ENCODE data around the gene GPC1.

Gene GPC1

DNA sequence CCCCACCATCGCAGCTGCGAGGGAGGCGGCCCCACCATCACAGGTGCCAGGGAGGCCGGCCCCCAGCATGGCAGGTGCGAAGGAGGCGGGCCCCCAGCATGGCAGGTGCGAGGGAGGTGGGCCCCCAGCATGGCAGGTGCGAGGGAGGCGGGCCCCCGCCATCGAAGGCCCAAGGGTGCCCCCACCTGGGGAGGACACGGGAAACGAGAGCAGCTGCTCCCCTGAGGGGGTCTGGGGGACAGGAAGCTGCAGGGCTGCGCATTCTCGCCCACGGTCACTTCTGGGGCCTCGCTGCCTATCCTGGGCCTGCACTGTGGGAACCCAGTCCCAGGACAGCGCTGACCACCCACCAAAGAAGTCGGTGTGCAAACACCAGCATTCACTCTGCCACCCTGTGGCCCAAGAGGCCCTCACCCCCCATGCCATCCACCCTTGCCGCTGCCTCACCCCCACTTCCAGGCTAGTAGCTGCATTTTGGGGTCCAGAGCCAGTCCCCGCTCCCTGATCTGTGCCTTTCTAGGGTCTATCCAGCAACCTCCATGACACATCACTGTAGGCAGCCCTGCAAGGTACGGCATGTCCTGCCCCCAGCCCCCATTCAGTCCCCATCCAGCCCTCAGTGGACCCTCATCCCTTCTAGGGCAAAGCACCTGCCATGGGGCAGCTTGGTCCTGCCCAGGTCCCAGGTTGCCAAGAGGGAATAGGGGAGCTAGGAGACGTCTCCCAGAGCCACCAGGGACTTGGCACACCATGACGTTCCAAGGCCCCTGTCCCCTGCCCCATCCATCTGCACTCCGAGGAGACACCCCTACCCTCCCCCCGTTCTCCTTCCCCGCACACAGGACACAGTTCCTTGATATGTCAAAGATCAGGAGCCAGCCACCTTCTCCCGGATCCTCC lies 24.0 kb upstream of the GPC1 start:
- TF ChIP-seq, protein P1, sequence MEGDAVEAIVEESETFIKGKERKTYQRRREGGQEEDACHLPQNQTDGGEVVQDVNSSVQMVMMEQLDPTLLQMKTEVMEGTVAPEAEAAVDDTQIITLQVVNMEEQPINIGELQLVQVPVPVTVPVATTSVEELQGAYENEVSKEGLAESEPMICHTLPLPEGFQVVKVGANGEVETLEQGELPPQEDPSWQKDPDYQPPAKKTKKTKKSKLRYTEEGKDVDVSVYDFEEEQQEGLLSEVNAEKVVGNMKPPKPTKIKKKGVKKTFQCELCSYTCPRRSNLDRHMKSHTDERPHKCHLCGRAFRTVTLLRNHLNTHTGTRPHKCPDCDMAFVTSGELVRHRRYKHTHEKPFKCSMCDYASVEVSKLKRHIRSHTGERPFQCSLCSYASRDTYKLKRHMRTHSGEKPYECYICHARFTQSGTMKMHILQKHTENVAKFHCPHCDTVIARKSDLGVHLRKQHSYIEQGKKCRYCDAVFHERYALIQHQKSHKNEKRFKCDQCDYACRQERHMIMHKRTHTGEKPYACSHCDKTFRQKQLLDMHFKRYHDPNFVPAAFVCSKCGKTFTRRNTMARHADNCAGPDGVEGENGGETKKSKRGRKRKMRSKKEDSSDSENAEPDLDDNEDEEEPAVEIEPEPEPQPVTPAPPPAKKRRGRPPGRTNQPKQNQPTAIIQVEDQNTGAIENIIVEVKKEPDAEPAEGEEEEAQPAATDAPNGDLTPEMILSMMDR (IDR thresholded peaks at IDR 0.05; ENCODE audit: low read length), result no peak
- no peak for TF ChIP-seq EZH2 (IDR thresholded peaks at IDR 0.05; ENCODE audit: borderline replicate concordance, low read length)

DNA sequence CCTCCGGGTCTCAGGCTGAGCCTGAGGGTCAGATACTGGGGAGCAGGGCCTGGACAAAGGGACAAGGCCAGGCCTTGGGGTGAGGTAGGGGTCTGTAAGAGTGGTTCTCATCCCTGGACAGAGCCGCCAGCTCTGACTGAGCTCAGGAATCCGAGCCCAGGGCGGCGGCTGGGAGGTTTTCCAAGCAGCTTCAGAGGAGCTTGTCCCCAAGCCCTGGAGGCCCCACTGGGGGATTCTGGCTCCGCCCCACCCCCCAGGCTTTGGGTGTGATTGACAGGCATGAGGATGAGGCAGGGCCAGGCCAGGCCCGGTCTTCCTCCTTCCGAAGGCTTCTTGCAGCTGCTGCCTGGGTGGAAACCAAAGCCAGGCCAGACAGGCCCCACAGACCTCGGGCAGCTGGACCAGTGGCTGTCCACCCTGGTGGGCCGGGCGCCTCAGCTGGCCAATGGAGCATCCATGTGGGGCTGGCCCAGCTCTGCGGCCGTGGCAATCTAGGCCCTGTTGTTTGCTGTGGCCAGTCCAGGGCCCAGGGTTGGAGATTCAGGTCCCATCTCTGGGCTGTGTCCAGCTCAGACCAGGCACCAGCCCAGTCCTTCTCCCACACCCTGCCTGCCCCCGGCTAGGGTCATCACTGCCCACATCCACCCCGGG lies 23.1 kb upstream of the GPC1 start:
- H2AFZ ChIP-seq (ENCODE audit: low read length), result no peak overlapping the region

More for the DNA sequence above, 24.0 kb upstream of the GPC1 start:
- Histone ChIP-seq H3K79me2 (ENCODE audit: insufficient read depth, low read length) (no peaks in the 10 kb centered on the region), H4K20me1 (ENCODE audit: insufficient read depth, low read length) (no peaks in the 10 kb centered on the region), H3K4me3 (ENCODE audit: low read depth, low read length, poor library complexity, severe bottlenecking) (no peak overlapping the region), H3K9ac (ENCODE audit: low read length) (no peak overlapping the region), H3K27me3 (ENCODE audit: insufficient read depth, low read length) (no peaks in the 10 kb centered on the region), H3K36me3 (ENCODE audit: insufficient read depth, low read length) (no peaks in the 10 kb centered on the region), H3K4me2 (ENCODE audit: low read length) (no peak overlapping the region), H2AFZ (ENCODE audit: low read length) (no peak overlapping the region), H3K27ac (ENCODE audit: low read depth, low read length, poor library complexity, severe bottlenecking) (no peak overlapping the region), H3K9me3 (ENCODE audit: low read length) (no peaks in the 10 kb centered on the region), H3K4me1 (ENCODE audit: insufficient read depth, low read length, severe bottlenecking) (no peaks in the 10 kb centered on the region), H3K9me2 (ENCODE audit: low read depth, low read length) (no peaks in the 10 kb centered on the region), H3F3A (ENCODE audit: insufficient read depth, low read length) (no peaks in the 10 kb centered on the region)

DNA sequence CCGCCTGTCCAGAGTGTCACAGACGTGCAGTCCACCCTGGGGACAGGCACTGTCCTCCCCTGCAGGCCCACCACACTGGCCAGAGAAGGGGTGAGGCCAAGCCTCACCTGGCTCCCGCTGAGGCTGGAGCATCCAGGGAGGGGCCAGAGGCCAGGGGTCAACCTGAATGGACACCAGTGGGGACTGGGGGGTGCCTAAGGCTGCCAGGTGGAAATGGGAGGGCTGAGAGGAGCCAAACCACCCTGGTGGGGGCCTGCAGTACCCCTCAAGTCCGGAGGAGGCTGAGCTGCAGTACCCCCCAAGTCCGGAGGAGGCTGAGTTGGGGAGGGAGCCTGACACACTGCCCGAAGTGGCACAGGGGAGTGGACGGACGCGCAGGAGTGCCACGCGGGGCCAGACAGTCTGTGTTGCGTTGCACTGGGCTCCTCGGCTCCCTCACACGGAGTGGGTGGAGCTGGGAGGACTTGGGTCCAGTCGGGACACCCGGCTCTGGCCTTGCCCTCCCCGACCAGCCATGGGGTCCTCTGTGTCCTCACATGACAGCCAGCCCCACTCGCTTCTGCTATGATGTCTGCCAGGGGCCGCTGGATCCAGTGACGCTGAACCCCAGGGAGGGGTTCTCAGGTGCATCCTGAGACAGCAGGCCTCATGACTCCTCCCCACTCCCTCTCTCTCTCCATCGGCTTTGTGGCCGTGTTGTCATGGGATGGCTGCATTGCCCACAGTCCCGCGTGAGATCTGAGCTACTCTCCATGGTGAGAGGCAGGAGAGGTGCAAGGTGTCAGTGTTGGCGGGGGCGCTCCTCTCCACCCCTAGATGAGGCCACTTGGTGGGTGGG lies 22.3 kb upstream of the GPC1 start:
- Histone ChIP-seq H3K9me3 (ENCODE audit: low read length) (no peaks in the 10 kb centered on the region), H3K9ac (ENCODE audit: low read length) (no peak overlapping the region), H3K4me3 (ENCODE audit: low read depth, low read length, poor library complexity, severe bottlenecking) (no peak overlapping the region), H4K20me1 (ENCODE audit: insufficient read depth, low read length) (no peaks in the 10 kb centered on the region), H3K4me2 (ENCODE audit: low read length) (no peak overlapping the region), H3K4me1 (ENCODE audit: insufficient read depth, low read length, severe bottlenecking) (no peaks in the 10 kb centered on the region), H3K36me3 (ENCODE audit: insufficient read depth, low read length) (no peaks in the 10 kb centered on the region), H3K27me3 (ENCODE audit: insufficient read depth, low read length) (no peaks in the 10 kb centered on the region), H3K9me2 (ENCODE audit: low read depth, low read length) (no peaks in the 10 kb centered on the region), H2AFZ (ENCODE audit: low read length) (no peak overlapping the region), H3K27ac (ENCODE audit: low read depth, low read length, poor library complexity, severe bottlenecking) (no peak overlapping the region), H3K79me2 (ENCODE audit: insufficient read depth, low read length) (no peaks in the 10 kb centered on the region), H3F3A (ENCODE audit: insufficient read depth, low read length) (no peaks in the 10 kb centered on the region)
- no peak for TF ChIP-seq EZH2 (IDR thresholded peaks at IDR 0.05; ENCODE audit: borderline replicate concordance, low read length)
- TF ChIP-seq, protein P1 (IDR thresholded peaks at IDR 0.05; ENCODE audit: low read length), result no peak

More for the DNA sequence above, 23.1 kb upstream of the GPC1 start:
- H3K4me2 ChIP-seq (ENCODE audit: low read length), result no peak overlapping the region
- no peaks in the 10 kb centered on the region for H3K9me2 ChIP-seq (ENCODE audit: low read depth, low read length)
- no peak overlapping the region for H3K4me3 ChIP-seq (ENCODE audit: low read depth, low read length, poor library complexity, severe bottlenecking)
- H4K20me1 ChIP-seq (ENCODE audit: insufficient read depth, low read length), result no peaks in the 10 kb centered on the region
- H3K9me3 ChIP-seq (ENCODE audit: low read length), result no peaks in the 10 kb centered on the region
- H3K27me3 ChIP-seq (ENCODE audit: insufficient read depth, low read length), result no peaks in the 10 kb centered on the region
- H3K36me3 ChIP-seq (ENCODE audit: insufficient read depth, low read length), result no peaks in the 10 kb centered on the region
- TF ChIP-seq, protein P1 (IDR thresholded peaks at IDR 0.05; ENCODE audit: low read length), result no peak
- no peak for TF ChIP-seq EZH2 (IDR thresholded peaks at IDR 0.05; ENCODE audit: borderline replicate concordance, low read length)
- no peak overlapping the region for H3K27ac ChIP-seq (ENCODE audit: low read depth, low read length, poor library complexity, severe bottlenecking)
- no peak overlapping the region for H3K9ac ChIP-seq (ENCODE audit: low read length)
- no peaks in the 10 kb centered on the region for H3K4me1 ChIP-seq (ENCODE audit: insufficient read depth, low read length, severe bottlenecking)
- H3K79me2 ChIP-seq (ENCODE audit: insufficient read depth, low read length), result no peaks in the 10 kb centered on the region
- no peaks in the 10 kb centered on the region for H3F3A ChIP-seq (ENCODE audit: insufficient read depth, low read length)
